A549 (cell line): ENCODE results near the gene DEF6.

ENCODE experiments used
- BHLHE40 ChIP-seq: IDR thresholded peaks from 2 replicates; pipeline ENCODE4 v1.6.1; 2012; ENCODE audit warnings: low read depth, low read length, inconsistent platforms
- TF ChIP-seq, protein P1 (sequence below): fragments of >200 bp; sonication (Bioruptor Twin); formaldehyde crosslinking; IDR thresholded peaks from 3 replicates; pipeline ENCODE4 v1.5.1; 2016

DNA sequence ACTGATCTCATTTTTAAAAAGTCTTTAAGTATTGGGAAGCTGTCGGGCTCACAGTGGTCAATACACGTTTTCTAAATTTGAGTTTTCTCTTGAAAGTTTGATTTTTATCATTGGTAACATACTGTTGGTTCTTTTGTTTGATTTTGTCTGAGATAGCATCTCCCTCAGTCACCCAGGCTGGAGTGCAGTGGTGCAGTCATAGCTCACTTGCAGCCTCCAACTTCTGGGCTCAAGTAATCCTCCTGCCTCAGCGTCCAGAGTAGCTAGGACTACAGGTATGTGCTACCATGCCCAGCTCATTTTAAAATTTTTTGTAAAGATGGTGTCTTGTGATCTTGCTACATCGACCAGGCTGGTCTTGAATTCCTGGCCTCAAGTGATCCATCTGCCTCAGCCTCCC lies 53.8 kb downstream of the DEF6 start:
- no peak for TF ChIP-seq BHLHE40
- TF ChIP-seq, protein P1, sequence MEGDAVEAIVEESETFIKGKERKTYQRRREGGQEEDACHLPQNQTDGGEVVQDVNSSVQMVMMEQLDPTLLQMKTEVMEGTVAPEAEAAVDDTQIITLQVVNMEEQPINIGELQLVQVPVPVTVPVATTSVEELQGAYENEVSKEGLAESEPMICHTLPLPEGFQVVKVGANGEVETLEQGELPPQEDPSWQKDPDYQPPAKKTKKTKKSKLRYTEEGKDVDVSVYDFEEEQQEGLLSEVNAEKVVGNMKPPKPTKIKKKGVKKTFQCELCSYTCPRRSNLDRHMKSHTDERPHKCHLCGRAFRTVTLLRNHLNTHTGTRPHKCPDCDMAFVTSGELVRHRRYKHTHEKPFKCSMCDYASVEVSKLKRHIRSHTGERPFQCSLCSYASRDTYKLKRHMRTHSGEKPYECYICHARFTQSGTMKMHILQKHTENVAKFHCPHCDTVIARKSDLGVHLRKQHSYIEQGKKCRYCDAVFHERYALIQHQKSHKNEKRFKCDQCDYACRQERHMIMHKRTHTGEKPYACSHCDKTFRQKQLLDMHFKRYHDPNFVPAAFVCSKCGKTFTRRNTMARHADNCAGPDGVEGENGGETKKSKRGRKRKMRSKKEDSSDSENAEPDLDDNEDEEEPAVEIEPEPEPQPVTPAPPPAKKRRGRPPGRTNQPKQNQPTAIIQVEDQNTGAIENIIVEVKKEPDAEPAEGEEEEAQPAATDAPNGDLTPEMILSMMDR, result no peak
